H1 (cell line): ENCODE measurements around the gene TRAP1. TPM values are rescaled to one million over a fixed set of nuclear protein-coding genes. Genes with fewer than 3 reads are reported as not detected.

Experiments
- CTCF ChIA-PET: fragments of 300-600 bp; sonication (Branson Sonifier 250); formaldehyde crosslinking; loops from one replicate; lab custom pipeline; 2021; ENCODE audit not compliant: partially characterized antibody; lab: Charles Lee
- POLR2A ChIA-PET: fragments of 300-600 bp; sonication (Branson Sonifier 250); formaldehyde crosslinking; loops from one replicate; lab custom pipeline; 2021; ENCODE audit warnings: inconsistent platforms; ENCODE audit not compliant: partially characterized antibody; lab: Charles Lee
- DNase-seq, 2 experiments: peaks; one replicate each; pipeline versions ENCODE4 v3.0.0 to v3.0.0-alpha.2; 2010 to 2022; ENCODE audit warnings: low spot score in 2 of 2, low read depth in 1 of 2, mixed read lengths in 1 of 2
- FAIRE-seq: peaks from 2 replicates; lab custom pipeline; 2011; peaks lifted over from hg19 to GRCh38; lab: Jason Lieb, UNC
- H2AFZ ChIP-seq: 2 replicates; pipeline ENCODE4 v1.8.1; 2012; ENCODE audit warnings: low read length, inconsistent platforms
- H2AK5ac ChIP-seq: 2 replicates; pipeline ENCODE4 v1.6.1; 2013; ENCODE audit warnings: low read depth, low read length
- H2BK120ac ChIP-seq: replicated peaks from 2 replicates; pipeline ENCODE3; 2013; ENCODE audit warnings: low read depth, low read length, inconsistent platforms
- H2BK12ac ChIP-seq: 2 replicates; pipeline ENCODE4 v1.6.1; 2013; ENCODE audit warnings: low read depth, low read length
- H2BK15ac ChIP-seq: 2 replicates; pipeline ENCODE4 v1.6.1; 2013; ENCODE audit warnings: low read length
- H2BK20ac ChIP-seq: 2 replicates; pipeline ENCODE4 v1.6.1; 2013; ENCODE audit warnings: low read length
- H2BK5ac ChIP-seq: 2 replicates; pipeline ENCODE4 v1.6.1; 2013; ENCODE audit warnings: low read depth, low read length
- H3K14ac ChIP-seq: 2 replicates; pipeline ENCODE4 v1.6.1; 2013; ENCODE audit warnings: inconsistent platforms; ENCODE audit not compliant: insufficient read length
- H3K18ac ChIP-seq: 2 replicates; pipeline ENCODE4 v1.6.1; 2013; ENCODE audit warnings: low read length; ENCODE audit errors: extremely low read depth
- H3K23ac ChIP-seq: 2 replicates; pipeline ENCODE4 v1.6.1; 2013; ENCODE audit warnings: inconsistent platforms; ENCODE audit not compliant: insufficient read length
- H3K23me2 ChIP-seq: 2 replicates; pipeline ENCODE4 v1.6.1; 2013; ENCODE audit warnings: low read depth, low read length
- H3K27ac ChIP-seq: 2 replicates; pipeline ENCODE4 v1.6.1; 2011; ENCODE audit warnings: low read depth, low read length, inconsistent platforms
- H3K27me3 ChIP-seq, 4 experiments: replicated peaks in 1 of 4; 1 replicate in 1 of 4; 2 replicates in 3 of 4; pipeline versions ENCODE4 v1.6.1 to v1.8.1; 2011 to 2013; ENCODE audit warnings: low read length in 3 of 4, mild to moderate bottlenecking in 3 of 4, inconsistent platforms in 2 of 4, mixed read lengths in 2 of 4, moderate library complexity in 1 of 4; ENCODE audit not compliant: control insufficient read depth in 3 of 4, insufficient read depth in 3 of 4; ENCODE audit errors: extremely low read depth in 1 of 4
- H3K36me3 ChIP-seq, 4 experiments: 2 replicates each; pipeline versions ENCODE4 v1.6.1 to v1.8.1; 2011 to 2013; ENCODE audit warnings: mild to moderate bottlenecking in 4 of 4, low read length in 3 of 4, moderate library complexity in 2 of 4, control low read depth in 1 of 4, inconsistent platforms in 1 of 4; ENCODE audit not compliant: insufficient read depth in 4 of 4, control insufficient read depth in 2 of 4
- H3K4ac ChIP-seq: replicated peaks from 2 replicates; pipeline ENCODE3; 2013; ENCODE audit warnings: low read length, low read depth, mixed read lengths, inconsistent platforms; ENCODE audit not compliant: insufficient read length
- H3K4me1 ChIP-seq, 4 experiments: replicated peaks in 1 of 4; 1 replicate in 1 of 4; 2 replicates in 3 of 4; pipeline versions ENCODE4 v1.6.1 to v1.8.1; 2011 to 2013; ENCODE audit warnings: low read length in 3 of 4, inconsistent platforms in 2 of 4, mixed read lengths in 1 of 4; ENCODE audit not compliant: insufficient read depth in 4 of 4, control insufficient read depth in 3 of 4
- H3K4me2 ChIP-seq, 2 experiments: 2 replicates each; pipeline versions ENCODE4 v1.6.1 to v1.8.1; 2011 to 2013; ENCODE audit warnings: low read depth in 2 of 2, low read length in 2 of 2, control low read depth in 1 of 2, inconsistent platforms in 1 of 2, mild to moderate bottlenecking in 1 of 2; ENCODE audit not compliant: insufficient read depth in 1 of 2
- H3K4me3 ChIP-seq, 4 experiments: fragments of 200-600, 300-600 bp in 1 of 4; sonication (generic), shearing (Covaris generic), sonication (Bioruptor Twin) in 1 of 4; 2 replicates each; pipeline versions ENCODE4 v1.5.1 to v1.8.1; 2011 to 2016; ENCODE audit warnings: low read length in 4 of 4, low read depth in 3 of 4, control low read depth in 2 of 4, inconsistent platforms in 2 of 4, mild to moderate bottlenecking in 2 of 4, mixed read lengths in 1 of 4, moderate library complexity in 1 of 4; ENCODE audit not compliant: insufficient read depth in 2 of 4; ENCODE audit errors: extremely low read depth in 1 of 4
- H3K56ac ChIP-seq: replicated peaks from 2 replicates; pipeline ENCODE3; 2013; ENCODE audit warnings: low read depth, mild to moderate bottlenecking, mixed read lengths, low read length, inconsistent platforms; ENCODE audit not compliant: insufficient read length
- H3K79me1 ChIP-seq: 2 replicates; pipeline ENCODE4 v1.6.1; 2013; ENCODE audit warnings: low read depth, low read length, control low read depth
- H3K79me2 ChIP-seq, 2 experiments: 2 replicates each; pipeline versions ENCODE4 v1.6.1 to v1.8.1; 2012 to 2013; ENCODE audit warnings: low read length in 2 of 2, mild to moderate bottlenecking in 2 of 2, inconsistent platforms in 1 of 2; ENCODE audit not compliant: insufficient read depth in 2 of 2, control insufficient read depth in 1 of 2
- H3K9ac ChIP-seq, 4 experiments: replicated peaks in 1 of 4; 1 replicate in 1 of 4; 2 replicates in 3 of 4; pipeline versions ENCODE4 v1.6.1 to v1.8.1; 2011 to 2013; ENCODE audit warnings: low read depth in 3 of 4, low read length in 3 of 4, control low read depth in 2 of 4, mild to moderate bottlenecking in 2 of 4, moderate library complexity in 2 of 4, inconsistent platforms in 1 of 4; ENCODE audit errors: extremely low read depth in 1 of 4
- H3K9me3 ChIP-seq, 2 experiments: 2 replicates each; pipeline versions ENCODE4 v1.6.1 to v1.8.1; 2012 to 2013; ENCODE audit warnings: mild to moderate bottlenecking in 2 of 2, moderate library complexity in 2 of 2, control low read depth in 1 of 2, inconsistent platforms in 1 of 2, low read depth in 1 of 2, low read length in 1 of 2, mixed read lengths in 1 of 2; ENCODE audit not compliant: insufficient read depth in 2 of 2
- H4K20me1 ChIP-seq, 2 experiments: replicated peaks in 1 of 2; 2 replicates each; pipeline versions ENCODE3 to v1.8.1; 2011 to 2013; ENCODE audit warnings: inconsistent platforms in 2 of 2, low read length in 2 of 2, mild to moderate bottlenecking in 1 of 2; ENCODE audit not compliant: insufficient read depth in 2 of 2, control insufficient read depth in 1 of 2
- H4K5ac ChIP-seq: 2 replicates; pipeline ENCODE4 v1.6.1; 2013; ENCODE audit warnings: low read length, low read depth, mixed read lengths, inconsistent platforms; ENCODE audit not compliant: insufficient read length
- H4K8ac ChIP-seq: 2 replicates; pipeline ENCODE4 v1.8.0; 2013; ENCODE audit warnings: mild to moderate bottlenecking, moderate library complexity, low read length, inconsistent platforms; ENCODE audit not compliant: insufficient read depth; ENCODE audit errors: extremely low read depth
- H4K91ac ChIP-seq: replicated peaks from 2 replicates; pipeline ENCODE3; 2013; ENCODE audit warnings: low read length, mixed read lengths, inconsistent platforms; ENCODE audit not compliant: insufficient read length
- RNF2 ChIP-seq: fragments of 200-900, 300-1000 bp; sonication (generic); IDR thresholded peaks from 2 replicates; pipeline ENCODE4 v1.7.1; 2016; ENCODE audit warnings: borderline replicate concordance, low read depth, mild to moderate bottlenecking, antibody characterized with exemption, low read length; ENCODE audit not compliant: poor library complexity, severe bottlenecking; ENCODE audit errors: missing control alignments
- RXRA ChIP-seq: IDR thresholded peaks from 2 replicates; pipeline ENCODE4 v1.6.1; 2011; ENCODE audit warnings: low read depth, mild to moderate bottlenecking, low read length, moderate library complexity; ENCODE audit not compliant: insufficient read depth
- SIX5 ChIP-seq: IDR thresholded peaks from 2 replicates; pipeline ENCODE4 v1.6.1; 2011; ENCODE audit warnings: mild to moderate bottlenecking, low read depth, low read length
- SRF ChIP-seq: IDR thresholded peaks from 2 replicates; pipeline ENCODE4 v1.6.1; 2011; ENCODE audit warnings: mild to moderate bottlenecking, low read depth, low read length, moderate library complexity
- WGBS, 2 experiments: shearing (Covaris generic) in 1 of 2; methylation state at CpG; one replicate each; pipeline versions ENCODE4 v1.1.6 to v1.1.7; 2013 to 2015; ENCODE audit warnings: low lambda C conversion rate in 2 of 2, mixed read lengths in 2 of 2, inconsistent platforms in 1 of 2, low coverage in 1 of 2, missing lambda C conversion rate in 1 of 2; ENCODE audit not compliant: insufficient replicate concordance in 2 of 2, insufficient coverage in 1 of 2, insufficient read length in 1 of 2; ENCODE audit errors: extremely low coverage in 1 of 2, missing lambda C conversion rate in 1 of 2; 5-methylcytosine and 5-hydroxymethylcytosine counted together
- polyA plus RNA-seq, 7 experiments: library from polyadenylated mRNA; depleted of rRNA in 3 of 7; stranded (reverse) in 5 of 7; unstranded in 2 of 7; fragments of >200 nt in 5 of 7; fragments of 200-250 nt in 2 of 7; gene quantifications; 1 replicate in 5 of 7; 2 replicates in 1 of 7; 4 replicates in 1 of 7; pipeline versions ENCODE4 v1.2.1 to v1.2.3, GENCODE V29; 2011 to 2013; ENCODE audit warnings: missing spikeins in 2 of 7, mixed read lengths in 2 of 7
- total RNA-seq: library from RNA; stranded (reverse); fragmentation: NEBNext Ultra II Directional; extraction: Animal tissue kit (Norgen Biotek cat#: 25700); gene quantifications from 2 replicates; pipeline ENCODE4 v1.2.1, GENCODE V29; 2021

Gene TRAP1
- total and polyA plus RNA-seq, 2 of the 8 experiments (the other 6 are each of a cell fraction or from before 2014, with no cell fraction given) = 215 to 283 TPM

GRCh38 chr16:3691761-3692160 lies 25.6 kb downstream of the TRAP1 start:
- Histone ChIP-seq H3K56ac (no peak overlapping the region), H3K4me3 (no peak overlapping the region), H4K8ac (no peak overlapping the region), H3K9me3 (no peaks in the 10 kb centered on the region), H3K23ac (no peak overlapping the region), H2BK20ac (no peak overlapping the region), H3K27me3 (no peaks in the 10 kb centered on the region), H2BK15ac (no peak overlapping the region), H3K79me1 (peaks cover 6% of the 10 kb centered on the region; the same call in 1 of the 2 replicates), H3K18ac (no peak overlapping the region), H3K4me1 (no peaks in the 10 kb centered on the region; a peak in 2 of 7 replicates), H2AFZ (no peak overlapping the region), H4K20me1 (peaks cover 7 to 11% of the 10 kb centered on the region in 2 experiments), H3K14ac (no peak overlapping the region), H2BK12ac (no peak overlapping the region), H3K23me2 (no peaks in the 10 kb centered on the region), H2AK5ac (no peak overlapping the region), H2BK120ac (no peak overlapping the region), H4K91ac (no peak overlapping the region), H3K79me2 (peaks cover 0 to 31% of the 10 kb centered on the region in 2 experiments; a peak in 3 of 4 replicates), H3K4ac (no peak overlapping the region), H3K36me3 (peaks cover 11 to 28% (median 19%) of the 10 kb centered on the region in 4 experiments; a peak in 7 of 8 replicates), H3K27ac (no peak overlapping the region), H4K5ac (no peak overlapping the region), H3K9ac (no peak overlapping the region), H3K4me2 (no peak overlapping the region), H2BK5ac (0 out of 2 replicates have a peak overlapping the region, but pooled peaks have one; percentile 8)
- 95% methylated on average over 12 of the region's 12 CpGs; no CpG with 5 or more reads in 1 of the 2 experiments for WGBS, 2 experiments
- TF ChIP-seq SIX5 (no peak), RXRA (no peak), RNF2 (no peak), SRF (no peak)
- ChIA-PET POLR2A (interaction anchor here (0.7 to 2.0 kb wide), 6 partner anchors 8 to 123 kb away, joined by 3 to 5 read pairs (median 4); partner anchors contain the start of gene TRAP1), CTCF (interaction anchor here (0.6 to 3.1 kb wide), 13 partner anchors 9 to 814 kb away, joined by 3 to 28 read pairs (median 4); partner anchors contain the start of gene DNASE1)
- no peak for FAIRE-seq
- no peak for DNase-seq
